Measurements from ENCODE around the gene FRMD1. TPM values are rescaled to one million over a fixed set of nuclear protein-coding genes. Genes with fewer than 3 reads are reported as not detected.

The FRMD1 gene
- total RNA-seq, 1 experiment from 2014 or later, result not detected

- Histone ChIP-seq H2AFZ (ENCODE audit: low read length) (no peak overlapping the region), H3K9ac (ENCODE audit: low read length) (no peak overlapping the region), H3K27me3 (ENCODE audit: low read length) (no peaks in the 10 kb centered on the region), H3K36me3 (ENCODE audit: insufficient read depth, low read length) (no peaks in the 10 kb centered on the region), H3K9me2 (replicated peaks; ENCODE audit: insufficient read depth, low read length) (no peaks in the 10 kb centered on the region), H3K4me1 (ENCODE audit: low read length) (no peaks in the 10 kb centered on the region), H3K4me2 (ENCODE audit: low read depth, low read length, poor library complexity, severe bottlenecking) (no peak overlapping the region), H3K4me3 (ENCODE audit: low read length) (no peak overlapping the region), H3K9me3 (ENCODE audit: low read length) (no peaks in the 10 kb centered on the region), H4K20me1 (ENCODE audit: insufficient read depth, low read depth, low read length) (no peaks in the 10 kb centered on the region), H3K79me2 (ENCODE audit: low read length) (no peaks in the 10 kb centered on the region), H3K27ac (ENCODE audit: low read length) (no peak overlapping the region)
- no peak for DNase-seq
Measured at GRCh38 chr6:168025831-168026710, 52.9 kb downstream of the FRMD1 start.

- H3K9ac ChIP-seq (ENCODE audit: low read length), result no peak overlapping the region
- no peaks in the 10 kb centered on the region for H4K20me1 ChIP-seq (ENCODE audit: insufficient read depth, low read depth, low read length)
- no peak for DNase-seq
- no peak overlapping the region for H3K27ac ChIP-seq (ENCODE audit: low read length)
- H3K4me1 ChIP-seq (ENCODE audit: low read length), result no peaks in the 10 kb centered on the region
- H3K9me2 ChIP-seq (replicated peaks; ENCODE audit: insufficient read depth, low read length), result no peaks in the 10 kb centered on the region
- H3K27me3 ChIP-seq (ENCODE audit: low read length), result no peaks in the 10 kb centered on the region
- H3K4me3 ChIP-seq (ENCODE audit: low read length), result no peak overlapping the region
- H3K79me2 ChIP-seq (ENCODE audit: low read length), result no peaks in the 10 kb centered on the region
- H3K36me3 ChIP-seq (ENCODE audit: insufficient read depth, low read length), result no peaks in the 10 kb centered on the region
- H3K4me2 ChIP-seq (ENCODE audit: low read depth, low read length, poor library complexity, severe bottlenecking), result no peak overlapping the region
- no peaks in the 10 kb centered on the region for H3K9me3 ChIP-seq (ENCODE audit: low read length)
- H2AFZ ChIP-seq (ENCODE audit: low read length), result no peak overlapping the region
Measured at GRCh38 chr6:168024951-168025510, 54.0 kb downstream of the FRMD1 start.

- Histone ChIP-seq H4K20me1 (ENCODE audit: insufficient read depth, low read depth, low read length) (no peaks in the 10 kb centered on the region), H3K27ac (ENCODE audit: low read length) (no peak overlapping the region), H3K4me1 (ENCODE audit: low read length) (no peaks in the 10 kb centered on the region), H3K27me3 (ENCODE audit: low read length) (no peaks in the 10 kb centered on the region), H3K4me2 (ENCODE audit: low read depth, low read length, poor library complexity, severe bottlenecking) (no peak overlapping the region), H2AFZ (ENCODE audit: low read length) (no peak overlapping the region), H3K9me3 (ENCODE audit: low read length) (no peaks in the 10 kb centered on the region), H3K4me3 (ENCODE audit: low read length) (no peak overlapping the region), H3K36me3 (ENCODE audit: insufficient read depth, low read length) (no peaks in the 10 kb centered on the region), H3K9ac (ENCODE audit: low read length) (no peak overlapping the region), H3K79me2 (ENCODE audit: low read length) (no peaks in the 10 kb centered on the region), H3K9me2 (replicated peaks; ENCODE audit: insufficient read depth, low read length) (no peaks in the 10 kb centered on the region)
- DNase-seq, result no peak
Measured at GRCh38 chr6:168022488-168023321, 56.3 kb downstream of the FRMD1 start.

GRCh38 chr6:168021581-168021980, 57.4 kb downstream of the FRMD1 start:
- no peak overlapping the region for H3K27ac ChIP-seq (ENCODE audit: low read length)
- no peaks in the 10 kb centered on the region for H3K9me3 ChIP-seq (ENCODE audit: low read length)
- H3K36me3 ChIP-seq (ENCODE audit: insufficient read depth, low read length), result no peaks in the 10 kb centered on the region
- no peak overlapping the region for H3K9ac ChIP-seq (ENCODE audit: low read length)
- no peak overlapping the region for H3K4me3 ChIP-seq (ENCODE audit: low read length)
- no peaks in the 10 kb centered on the region for H3K27me3 ChIP-seq (ENCODE audit: low read length)
- DNase-seq, result no peak
- H4K20me1 ChIP-seq (ENCODE audit: insufficient read depth, low read depth, low read length), result no peaks in the 10 kb centered on the region
- H2AFZ ChIP-seq (ENCODE audit: low read length), result no peak overlapping the region
- H3K9me2 ChIP-seq (replicated peaks; ENCODE audit: insufficient read depth, low read length), result no peaks in the 10 kb centered on the region
- no peak overlapping the region for H3K4me2 ChIP-seq (ENCODE audit: low read depth, low read length, poor library complexity, severe bottlenecking)
- no peaks in the 10 kb centered on the region for H3K4me1 ChIP-seq (ENCODE audit: low read length)
- no peaks in the 10 kb centered on the region for H3K79me2 ChIP-seq (ENCODE audit: low read length)

- Histone ChIP-seq H3K27ac (ENCODE audit: low read length) (no peak overlapping the region), H2AFZ (ENCODE audit: low read length) (no peak overlapping the region), H3K9me3 (ENCODE audit: low read length) (no peaks in the 10 kb centered on the region), H3K9me2 (replicated peaks; ENCODE audit: insufficient read depth, low read length) (no peaks in the 10 kb centered on the region), H3K4me2 (ENCODE audit: low read depth, low read length, poor library complexity, severe bottlenecking) (no peak overlapping the region), H3K27me3 (ENCODE audit: low read length) (no peaks in the 10 kb centered on the region), H3K36me3 (ENCODE audit: insufficient read depth, low read length) (no peaks in the 10 kb centered on the region), H3K4me3 (ENCODE audit: low read length) (no peak overlapping the region), H3K9ac (ENCODE audit: low read length) (no peak overlapping the region), H3K4me1 (ENCODE audit: low read length) (no peaks in the 10 kb centered on the region), H3K79me2 (ENCODE audit: low read length) (no peaks in the 10 kb centered on the region), H4K20me1 (ENCODE audit: insufficient read depth, low read depth, low read length) (no peaks in the 10 kb centered on the region)
- no peak for DNase-seq
Measured at GRCh38 chr6:168020242-168020641, 58.8 kb downstream of the FRMD1 start.

GRCh38 chr6:168018664-168019063, 60.3 kb downstream of the FRMD1 start:
- no peak overlapping the region for H3K9ac ChIP-seq (ENCODE audit: low read length)
- H3K4me3 ChIP-seq (ENCODE audit: low read length), result no peak overlapping the region
- no peaks in the 10 kb centered on the region for H3K27me3 ChIP-seq (ENCODE audit: low read length)
- H3K4me2 ChIP-seq (ENCODE audit: low read depth, low read length, poor library complexity, severe bottlenecking), result no peak overlapping the region
- no peaks in the 10 kb centered on the region for H3K36me3 ChIP-seq (ENCODE audit: insufficient read depth, low read length)
- no peaks in the 10 kb centered on the region for H3K79me2 ChIP-seq (ENCODE audit: low read length)
- no peaks in the 10 kb centered on the region for H3K4me1 ChIP-seq (ENCODE audit: low read length)
- H4K20me1 ChIP-seq (ENCODE audit: insufficient read depth, low read depth, low read length), result no peaks in the 10 kb centered on the region
- H3K9me3 ChIP-seq (ENCODE audit: low read length), result no peaks in the 10 kb centered on the region
- no peak for DNase-seq
- H3K27ac ChIP-seq (ENCODE audit: low read length), result no peak overlapping the region
- no peak overlapping the region for H2AFZ ChIP-seq (ENCODE audit: low read length)
- H3K9me2 ChIP-seq (replicated peaks; ENCODE audit: insufficient read depth, low read length), result no peaks in the 10 kb centered on the region

- no peak overlapping the region for H3K4me3 ChIP-seq (ENCODE audit: low read length)
- H4K20me1 ChIP-seq (ENCODE audit: insufficient read depth, low read depth, low read length), result no peaks in the 10 kb centered on the region
Measured at GRCh38 chr6:168017629-168018028, 61.4 kb downstream of the FRMD1 start.

More at GRCh38 chr6:168017629-168018028, 61.4 kb downstream of the FRMD1 start:
- Histone ChIP-seq H3K79me2 (ENCODE audit: low read length) (no peaks in the 10 kb centered on the region), H3K27me3 (ENCODE audit: low read length) (no peaks in the 10 kb centered on the region), H2AFZ (ENCODE audit: low read length) (no peak overlapping the region), H3K9me2 (replicated peaks; ENCODE audit: insufficient read depth, low read length) (no peaks in the 10 kb centered on the region), H3K36me3 (ENCODE audit: insufficient read depth, low read length) (no peaks in the 10 kb centered on the region), H3K4me1 (ENCODE audit: low read length) (no peaks in the 10 kb centered on the region), H3K9ac (ENCODE audit: low read length) (no peak overlapping the region), H3K9me3 (ENCODE audit: low read length) (no peaks in the 10 kb centered on the region; the same call in 1 of the 2 replicates), H3K27ac (ENCODE audit: low read length) (no peak overlapping the region), H3K4me2 (ENCODE audit: low read depth, low read length, poor library complexity, severe bottlenecking) (no peak overlapping the region)
- DNase-seq, result no peak

All from Karpas-422 (cell line).